H1 (cell line): ENCODE data around the gene DCAF4. TPM values are rescaled to one million over a fixed set of nuclear protein-coding genes. Genes with fewer than 3 reads are reported as not detected.

Source experiments
- BCL11A ChIP-seq, 2 experiments: IDR thresholded peaks; one replicate each; pipeline ENCODE4 v1.6.1; 2011; ENCODE audit warnings: low read depth in 2 of 2, low read length in 2 of 2, mild to moderate bottlenecking in 2 of 2
- CHD1 ChIP-seq: IDR thresholded peaks from 2 replicates; pipeline ENCODE4 v1.6.1; 2012; ENCODE audit warnings: low read depth, low read length, improper control_type of control experiment
- HDAC6 ChIP-seq: IDR thresholded peaks from one replicate; pipeline ENCODE4 v1.7.1; 2012; ENCODE audit warnings: low read depth, mild to moderate bottlenecking, inconsistent platforms, low read length, moderate library complexity
- KDM1A ChIP-seq: fragments of 200-600, 300-600 bp; sonication (generic); IDR thresholded peaks from 2 replicates; pipeline ENCODE4 v1.7.1; 2016; ENCODE audit warnings: mild to moderate bottlenecking, low read length, borderline replicate concordance
- SIX5 ChIP-seq: IDR thresholded peaks from 2 replicates; pipeline ENCODE4 v1.6.1; 2011; ENCODE audit warnings: mild to moderate bottlenecking, low read depth, low read length
- polyA plus RNA-seq, 7 experiments: library from polyadenylated mRNA; depleted of rRNA in 3 of 7; stranded (reverse) in 5 of 7; unstranded in 2 of 7; fragments of >200 nt in 5 of 7; fragments of 200-250 nt in 2 of 7; gene quantifications; 1 replicate in 5 of 7; 2 replicates in 1 of 7; 4 replicates in 1 of 7; pipeline versions ENCODE4 v1.2.1 to v1.2.3, GENCODE V29; 2011 to 2013; ENCODE audit warnings: missing spikeins in 2 of 7, mixed read lengths in 2 of 7
- total RNA-seq: library from RNA; stranded (reverse); fragmentation: NEBNext Ultra II Directional; extraction: Animal tissue kit (Norgen Biotek cat#: 25700); gene quantifications from 2 replicates; pipeline ENCODE4 v1.2.1, GENCODE V29; 2021
- TF ChIP-seq, protein P1 (sequence below): IDR thresholded peaks from 2 replicates; pipeline ENCODE4 v1.6.1; 2011; ENCODE audit warnings: low read depth, mild to moderate bottlenecking, low read length; ENCODE audit not compliant: insufficient read depth

Gene DCAF4
- total and polyA plus RNA-seq, 2 of the 8 experiments (the other 6 are each of a cell fraction or from before 2014, with no cell fraction given): 17.0 to 21.1 TPM

DNA sequence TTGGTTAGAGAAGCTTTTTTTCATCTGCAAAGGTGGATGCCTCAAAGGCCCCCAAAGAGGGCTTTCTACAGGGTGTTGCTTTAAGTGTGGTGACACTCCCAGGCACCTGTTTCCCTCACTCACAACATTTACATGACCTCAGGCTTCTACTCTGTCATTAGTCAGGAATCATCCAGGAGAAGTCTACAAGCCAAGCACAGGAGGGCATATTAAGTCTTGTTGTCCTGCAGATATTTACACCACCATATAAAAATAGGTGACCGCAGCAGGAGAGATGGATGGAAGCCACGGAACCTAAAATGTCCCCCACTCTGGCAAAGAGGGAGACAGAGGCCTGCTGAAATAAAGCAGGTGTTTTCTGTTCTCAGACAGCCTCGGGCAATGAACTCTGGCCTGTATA lies 24.9 kb upstream of the DCAF4 start (continued):
- TF ChIP-seq, protein P1, sequence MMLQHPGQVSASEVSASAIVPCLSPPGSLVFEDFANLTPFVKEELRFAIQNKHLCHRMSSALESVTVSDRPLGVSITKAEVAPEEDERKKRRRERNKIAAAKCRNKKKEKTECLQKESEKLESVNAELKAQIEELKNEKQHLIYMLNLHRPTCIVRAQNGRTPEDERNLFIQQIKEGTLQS: no peak
- no peak for TF ChIP-seq CHD1
- no peak for TF ChIP-seq BCL11A (IDR thresholded peaks at IDR 0.05; ENCODE audit: low read depth in 2 of 2, low read length in 2 of 2)
- no peak for TF ChIP-seq KDM1A
- TF ChIP-seq SIX5: no peak
- no peak for TF ChIP-seq HDAC6
- TF ChIP-seq, all 59 proteins: peak for 0
